NCI-H1048 (cell line): ENCODE data around the gene CRISP1.
"Not testable (repeated sequence)": the region's sequence is repeated elsewhere in the genome, so short reads cannot be mapped to it uniquely, and the experiment has no call there.

ENCODE experiments used
- DNase-seq: peaks from one replicate; lab custom pipeline; 2025; lab: John Stamatoyannopoulos, UW

Gene CRISP1

GRCh38 chr6:49839957-49840356 is 26.4 kb downstream of the CRISP1 start:
- no peak for DNase-seq

DNA sequence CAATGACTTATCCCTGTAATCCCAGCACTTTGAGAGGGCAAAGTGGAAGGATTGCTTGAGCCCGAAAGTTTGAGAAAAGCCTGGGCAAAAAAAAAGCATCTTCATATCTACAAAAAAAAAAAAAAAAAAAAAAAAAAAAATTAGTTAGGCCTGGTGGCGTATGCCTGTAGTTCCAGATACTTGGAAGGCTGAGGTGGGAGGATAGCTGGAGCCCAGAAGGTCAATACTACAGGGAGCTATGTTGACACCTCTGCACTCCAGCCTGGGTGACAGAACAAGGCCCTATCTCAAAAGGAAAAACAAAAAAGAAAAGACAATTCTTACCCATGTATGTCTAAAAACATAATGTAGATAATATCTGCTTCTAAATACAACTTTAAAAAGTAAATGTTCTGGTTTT is 27.2 kb downstream of the CRISP1 start:
- no peak for DNase-seq

DNA sequence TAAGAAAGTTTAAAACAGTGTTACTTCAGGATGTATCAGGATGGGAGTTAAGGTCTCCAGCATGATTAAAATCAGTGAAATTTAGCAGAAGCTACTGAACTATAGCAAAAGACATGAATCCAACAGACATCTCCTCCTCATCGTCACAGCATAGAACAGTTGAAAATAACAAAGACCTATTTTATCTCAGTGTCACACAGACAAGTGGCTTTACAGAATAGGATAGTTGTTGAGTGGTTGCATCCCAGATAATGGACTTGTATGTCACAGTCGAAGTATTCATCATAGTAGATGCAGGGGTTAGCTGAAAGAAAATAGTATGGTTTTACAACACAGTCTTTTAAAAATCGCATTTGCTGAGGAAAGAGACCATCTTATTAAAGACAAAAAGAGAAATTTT is 31.2 kb downstream of the CRISP1 start:
- no peak for DNase-seq

DNA sequence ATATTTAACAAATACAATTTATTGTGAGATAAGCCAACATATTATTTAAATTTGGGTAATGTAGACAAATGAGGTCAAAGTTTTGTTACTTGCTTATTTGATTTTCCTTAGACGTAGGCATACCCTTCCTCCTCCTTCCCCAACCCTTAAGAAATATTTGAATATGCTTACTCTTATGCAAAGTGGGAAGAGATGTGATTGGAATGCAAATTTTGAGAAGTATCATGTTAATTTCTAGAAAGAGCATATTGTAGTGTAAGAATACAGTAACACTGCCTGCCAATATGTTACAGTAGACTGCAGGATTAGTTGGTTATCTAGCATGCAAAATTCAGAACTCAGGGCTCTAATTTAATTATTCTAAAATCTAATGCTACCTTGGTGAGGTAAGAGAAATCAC is 32.9 kb downstream of the CRISP1 start:
- no peak for DNase-seq

DNA sequence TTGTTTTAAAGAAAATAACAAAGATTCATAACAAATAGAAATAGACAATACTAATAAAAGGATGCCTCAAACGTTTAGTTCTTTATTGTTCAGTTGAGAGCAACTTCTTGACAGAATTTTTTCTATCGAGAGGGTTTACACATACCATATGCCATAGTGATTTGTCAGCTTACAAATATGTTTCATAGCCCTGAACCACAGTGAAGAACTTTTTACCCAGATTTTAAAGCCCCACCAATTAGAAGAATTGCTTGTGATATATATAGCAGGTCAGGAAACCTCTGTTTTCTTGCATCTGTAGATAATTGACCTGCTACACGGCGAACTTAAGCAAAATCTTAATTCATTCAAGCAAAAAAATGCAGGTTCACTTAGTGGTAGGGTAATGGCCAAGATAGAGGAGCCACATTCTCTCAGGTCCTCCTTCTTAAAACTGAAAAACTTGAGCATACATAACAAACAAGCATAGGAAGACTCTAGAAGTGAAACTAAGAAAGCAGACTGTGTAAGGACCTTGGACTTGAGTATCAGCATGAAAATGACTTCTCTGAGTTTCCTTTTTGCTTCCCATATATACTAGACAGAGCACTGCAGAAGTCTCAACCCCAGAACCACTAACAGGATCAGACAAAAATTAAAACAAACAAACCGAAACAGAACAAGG is 39.5 kb downstream of the CRISP1 start:
- no peak for DNase-seq

GRCh38 chr6:49815166-49815565 is 51.2 kb downstream of the CRISP1 start:
- no peak for DNase-seq

DNA sequence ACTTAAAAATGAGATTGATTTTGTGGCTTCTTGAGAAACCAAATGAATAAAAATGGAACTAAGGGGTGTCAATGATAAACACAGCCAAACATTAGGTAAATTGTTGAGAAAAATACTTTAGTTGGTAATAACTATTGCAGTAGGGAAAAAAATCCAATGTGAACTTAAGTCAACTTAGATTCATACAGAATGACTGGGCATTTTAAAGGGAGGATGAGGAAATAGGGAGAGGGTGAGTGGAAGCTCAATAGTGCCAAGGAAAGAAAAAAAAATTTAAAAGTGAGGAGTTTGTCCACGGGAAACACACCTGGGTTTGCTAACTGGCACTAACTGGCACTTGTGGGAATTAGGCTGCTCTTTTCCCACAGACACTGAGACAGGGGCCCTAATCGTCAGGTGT is 53.1 kb downstream of the CRISP1 start:
- no peak for DNase-seq

DNA sequence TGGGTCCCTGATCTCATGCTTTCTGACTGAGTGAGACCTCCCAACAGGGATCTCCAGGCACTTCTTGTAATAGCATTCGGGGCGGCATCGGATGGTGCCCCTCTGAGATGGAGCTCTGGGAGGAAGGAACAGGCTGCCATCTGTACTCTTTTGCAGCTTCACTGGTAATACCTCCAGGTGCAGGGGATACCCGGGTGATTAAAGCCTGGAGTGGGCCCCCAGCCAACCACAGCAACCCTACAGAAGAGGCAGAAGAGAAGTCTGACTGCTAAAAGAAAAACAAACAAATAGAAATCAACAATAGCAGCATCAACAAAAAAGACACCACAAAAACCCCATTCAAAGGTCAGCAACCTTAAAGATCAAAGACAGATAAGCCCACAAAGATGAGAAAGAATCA is 60.2 kb downstream of the CRISP1 start:
- no peak for DNase-seq

GRCh38 chr6:49805246-49805645 is 61.1 kb downstream of the CRISP1 start:
- DNase-seq, result no peak

GRCh38 chr6:49801525-49801924 is 64.8 kb downstream of the CRISP1 start:
- DNase-seq, result no peak

DNA sequence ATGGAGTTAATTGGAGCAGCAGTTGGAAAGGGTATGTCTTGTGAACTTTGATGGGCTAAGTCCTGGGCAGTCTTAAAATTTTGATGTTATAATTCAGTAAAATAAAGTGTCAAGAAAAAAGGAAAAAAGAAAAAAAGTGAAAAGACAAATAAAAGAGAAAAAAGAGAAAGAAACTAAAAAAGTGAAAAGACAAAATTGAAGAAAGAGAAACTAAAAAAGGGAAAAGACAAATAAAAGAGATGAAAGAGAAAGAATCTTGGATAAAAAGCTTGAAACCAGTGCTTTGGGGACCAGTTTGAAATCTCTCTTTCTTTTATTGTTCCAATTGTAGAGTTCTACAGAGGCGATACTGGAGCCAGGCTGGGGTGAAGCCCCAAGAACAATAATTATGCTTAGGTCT is 67.2 kb downstream of the CRISP1 start:
- DNase-seq, result no peak

DNA sequence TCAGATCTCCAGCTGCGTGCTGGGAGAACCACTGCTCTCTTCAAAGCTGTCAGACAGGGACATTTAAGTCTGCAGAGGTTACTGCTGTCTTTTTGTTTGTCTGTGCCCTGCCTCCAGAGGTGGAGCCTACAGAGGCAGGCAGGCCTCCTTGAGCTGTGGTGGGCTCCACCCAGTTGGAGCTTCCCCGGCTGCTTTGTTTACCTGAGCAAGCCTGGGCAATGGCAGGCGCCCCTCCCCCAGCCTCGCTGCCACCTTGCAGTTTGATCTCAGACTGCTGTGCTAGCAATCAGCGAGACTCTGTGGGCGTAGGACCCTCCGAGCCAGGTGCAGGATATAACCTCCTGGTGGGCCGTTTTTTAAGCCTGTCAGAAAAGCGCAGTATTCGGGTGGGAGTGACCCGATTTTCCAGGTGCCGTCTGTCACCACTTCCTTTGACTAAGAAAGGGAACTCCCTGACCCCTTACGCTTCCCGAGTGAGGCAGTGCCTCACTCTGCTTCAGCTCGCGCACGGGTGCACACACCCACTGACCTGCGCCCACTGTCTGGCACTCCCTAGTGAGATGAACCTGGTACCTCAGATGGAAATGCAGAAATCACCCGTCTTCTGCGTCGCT is 69.4 kb downstream of the CRISP1 start:
- DNase-seq, result not testable (repeated sequence)

DNA sequence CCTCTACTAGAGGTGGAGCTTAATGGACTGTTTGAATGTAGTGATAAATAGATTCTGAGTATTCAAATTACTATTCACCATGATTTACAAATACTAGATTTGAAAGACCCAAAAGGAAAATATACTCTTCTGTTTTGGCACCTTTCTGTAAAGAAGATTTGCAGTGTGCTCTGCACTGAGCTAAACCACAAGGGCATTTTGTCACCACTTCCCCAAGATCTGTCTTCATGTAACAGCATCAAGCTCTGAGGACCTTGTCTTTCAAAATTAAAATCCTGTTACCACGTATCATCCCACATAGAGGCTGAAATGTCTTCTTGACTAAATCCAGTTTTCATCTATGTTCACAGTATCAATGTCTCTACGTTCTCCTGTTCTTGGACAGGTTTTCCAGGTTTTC is 76.0 kb downstream of the CRISP1 start:
- no peak for DNase-seq

GRCh38 chr6:49787176-49787575 is 79.2 kb downstream of the CRISP1 start, which contains the start of gene PGK2:
TSS of gene PGK2 (minus strand) at chr6:49787285. CDS start at chr6:49787187, 98 bp downstream.
- DNase-seq, result no peak

DNA sequence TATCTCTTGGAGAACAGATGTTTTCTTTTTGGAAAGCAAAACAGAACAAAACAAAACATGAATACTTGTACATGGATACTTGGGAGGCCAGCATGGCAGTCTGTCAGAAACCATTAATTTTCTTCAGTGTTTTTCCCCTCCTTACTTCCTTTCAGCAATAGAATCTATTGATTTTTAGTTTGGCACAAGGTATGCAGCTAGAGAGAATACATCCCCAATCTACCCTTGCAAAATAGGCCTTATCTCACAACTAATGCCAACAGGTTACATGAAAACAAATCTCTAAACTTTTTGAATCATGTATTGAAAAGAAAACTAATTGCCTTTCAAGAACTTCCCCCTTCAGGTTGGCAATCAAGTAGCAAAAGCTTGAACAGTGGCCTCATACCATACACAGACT is 82.1 kb downstream of the CRISP1 start:
- no peak for DNase-seq
